GM21423 (cell line): ENCODE data around the gene PRIM1.
"Not testable (repeated sequence)": the region's sequence is repeated elsewhere in the genome, so short reads cannot be mapped to it uniquely, and the experiment has no call there.

Experiments
- ATAC-seq: cut with Tn5 transposase; IDR thresholded peaks from one replicate; pipeline ENCODE4 v1.9.1; 2021; ENCODE audit warnings: mild to moderate bottlenecking, moderate library complexity; ENCODE audit not compliant: unreplicated experiment

PRIM1 gene

GRCh38 chr12:56751712-56752598 lies at the start of gene PRIM1:
Gene PRIM1 (minus strand): TSS chr12:56752323. CDS start chr12:56752298, 25 bp downstream.
- ATAC-seq, result peak; percentile 75

GRCh38 chr12:56800221-56800620 lies 48.1 kb upstream of the PRIM1 start:
- ATAC-seq, result no peak

GRCh38 chr12:56799345-56799744 lies 47.2 kb upstream of the PRIM1 start:
- not testable (repeated sequence) for ATAC-seq

- ATAC-seq, result not testable (repeated sequence)
These were observed 43.7 kb upstream of the PRIM1 start for GRCh38 chr12:56795791-56796190.

- ATAC-seq, result not testable (repeated sequence)
These were observed 43.0 kb upstream of the PRIM1 start for GRCh38 chr12:56795046-56795562.

GRCh38 chr12:56793124-56793523 lies 41.0 kb upstream of the PRIM1 start:
- not testable (repeated sequence) for ATAC-seq

- ATAC-seq, result no peak
These were observed 40.6 kb upstream of the PRIM1 start for GRCh38 chr12:56792678-56793077.

GRCh38 chr12:56789429-56789828 lies 37.3 kb upstream of the PRIM1 start:
- ATAC-seq, result not testable (repeated sequence)

GRCh38 chr12:56787498-56787897 lies 35.4 kb upstream of the PRIM1 start:
- no peak for ATAC-seq

GRCh38 chr12:56785874-56786273 lies 33.8 kb upstream of the PRIM1 start:
- no peak for ATAC-seq

- ATAC-seq, result no peak
These were observed 33.2 kb upstream of the PRIM1 start for GRCh38 chr12:56785141-56785865.

GRCh38 chr12:56781726-56782125 lies 29.6 kb upstream of the PRIM1 start:
- ATAC-seq, result no peak

- ATAC-seq, result no peak
These were observed 26.6 kb upstream of the PRIM1 start for GRCh38 chr12:56778756-56779155.

GRCh38 chr12:56776654-56777053 lies 24.5 kb upstream of the PRIM1 start:
- ATAC-seq, result no peak

GRCh38 chr12:56775638-56776037 lies 23.5 kb upstream of the PRIM1 start:
- no peak for ATAC-seq

- ATAC-seq, result no peak
These were observed 21.0 kb upstream of the PRIM1 start for GRCh38 chr12:56773113-56773512.

GRCh38 chr12:56772625-56773024 lies 20.5 kb upstream of the PRIM1 start:
- no peak for ATAC-seq

GRCh38 chr12:56769868-56770267 lies 17.7 kb upstream of the PRIM1 start:
- no peak for ATAC-seq

GRCh38 chr12:56768424-56768823 lies 16.3 kb upstream of the PRIM1 start:
- no peak for ATAC-seq

GRCh38 chr12:56766535-56766934 lies 14.4 kb upstream of the PRIM1 start:
- peak; percentile 96 for ATAC-seq

GRCh38 chr12:56763753-56764657 lies 11.9 kb upstream of the PRIM1 start:
- no peak for ATAC-seq
